H9 (cell line): Measurements from ENCODE around the gene SSTR5. TPM values are rescaled to one million over a fixed set of nuclear protein-coding genes. Genes with fewer than 3 reads are reported as not detected.

Experiments used
- DNase-seq: peaks from one replicate; pipeline ENCODE4 v3.0.0-alpha.2; 2017
- H2AFZ ChIP-seq: one replicate; pipeline ENCODE4 v1.6.1; 2013; ENCODE audit warnings: mild to moderate bottlenecking, low read length, control low read depth, moderate library complexity
- H2AK5ac ChIP-seq: 2 replicates; pipeline ENCODE4 v1.6.1; 2013; ENCODE audit warnings: low read length, control low read depth, mixed read lengths; ENCODE audit not compliant: insufficient read length
- H2BK120ac ChIP-seq: one replicate; pipeline ENCODE4 v1.6.1; 2013; ENCODE audit warnings: low read depth, mild to moderate bottlenecking, low read length, control low read depth, inconsistent platforms; ENCODE audit not compliant: poor library complexity, severe bottlenecking
- H2BK12ac ChIP-seq: 2 replicates; pipeline ENCODE4 v1.6.1; 2013; ENCODE audit warnings: low read length, control low read depth, mixed read lengths, low read depth; ENCODE audit not compliant: insufficient read length
- H2BK15ac ChIP-seq: 2 replicates; pipeline ENCODE4 v1.6.1; 2013; ENCODE audit warnings: low read depth, low read length, control low read depth
- H2BK20ac ChIP-seq: one replicate; pipeline ENCODE4 v1.6.1; 2013; ENCODE audit warnings: low read depth, mild to moderate bottlenecking, low read length, control low read depth, inconsistent platforms; ENCODE audit not compliant: poor library complexity, severe bottlenecking
- H2BK5ac ChIP-seq: 2 replicates; pipeline ENCODE4 v1.6.1; 2013; ENCODE audit warnings: low read length, control low read depth, mixed read lengths; ENCODE audit not compliant: insufficient read length
- H3K14ac ChIP-seq: 2 replicates; pipeline ENCODE4 v1.6.1; 2013; ENCODE audit warnings: low read length, control low read depth; ENCODE audit not compliant: insufficient read depth
- H3K18ac ChIP-seq: 2 replicates; pipeline ENCODE4 v1.6.1; 2013; ENCODE audit warnings: low read depth, mild to moderate bottlenecking, mixed read lengths, low read length, control low read depth; ENCODE audit not compliant: insufficient read length
- H3K23ac ChIP-seq: 2 replicates; pipeline ENCODE4 v1.6.1; 2013; ENCODE audit warnings: low read length, control low read depth, mixed read lengths, low read depth; ENCODE audit not compliant: insufficient read length
- H3K23me2 ChIP-seq: 2 replicates; pipeline ENCODE4 v1.6.1; 2013; ENCODE audit warnings: low read depth, mild to moderate bottlenecking, mixed read lengths, low read length, control low read depth; ENCODE audit not compliant: insufficient read length, poor library complexity, severe bottlenecking
- H3K27ac ChIP-seq: 2 replicates; pipeline ENCODE4 v1.5.1; 2013; ENCODE audit warnings: low read length, control low read depth, mixed read lengths, low read depth; ENCODE audit not compliant: insufficient read length
- H3K27me3 ChIP-seq: 2 replicates; pipeline ENCODE4 v1.6.1; 2013; ENCODE audit warnings: low read length, control low read depth, inconsistent platforms; ENCODE audit not compliant: insufficient read depth
- H3K4ac ChIP-seq: 2 replicates; pipeline ENCODE4 v1.6.1; 2013; ENCODE audit warnings: low read depth, mild to moderate bottlenecking, control low read depth, inconsistent platforms, low read length, moderate library complexity
- H3K4me1 ChIP-seq: 2 replicates; pipeline ENCODE4 v1.6.1; 2013; ENCODE audit warnings: low read length, control low read depth, inconsistent platforms; ENCODE audit not compliant: insufficient read depth
- H3K4me2 ChIP-seq: 2 replicates; pipeline ENCODE4 v1.6.1; 2013; ENCODE audit warnings: low read length, control low read depth, mixed read lengths; ENCODE audit not compliant: insufficient read length, insufficient read depth
- H3K56ac ChIP-seq: 2 replicates; pipeline ENCODE4 v1.6.1; 2013; ENCODE audit warnings: low read depth, mild to moderate bottlenecking, mixed read lengths, low read length, control low read depth; ENCODE audit not compliant: insufficient read length
- H3K79me1 ChIP-seq: 2 replicates; pipeline ENCODE4 v1.6.1; 2013; ENCODE audit warnings: low read depth, mild to moderate bottlenecking, moderate library complexity, low read length, control low read depth, inconsistent platforms; ENCODE audit not compliant: insufficient read depth, poor library complexity, severe bottlenecking
- H3K79me2 ChIP-seq: 2 replicates; pipeline ENCODE4 v1.6.1; 2013; ENCODE audit warnings: low read length, control low read depth, inconsistent platforms; ENCODE audit not compliant: insufficient read depth
- H3K9ac ChIP-seq: 2 replicates; pipeline ENCODE4 v1.6.1; 2013; ENCODE audit warnings: low read length, control low read depth, mixed read lengths; ENCODE audit not compliant: insufficient read length; ENCODE audit errors: extremely low read depth
- H3K9me3 ChIP-seq: one replicate; pipeline ENCODE4 v1.6.1; 2013; ENCODE audit warnings: low read depth, low read length, inconsistent platforms; ENCODE audit not compliant: control insufficient read depth
- H3T11ph ChIP-seq: one replicate; pipeline ENCODE4 v1.6.1; 2013; ENCODE audit warnings: mild to moderate bottlenecking, low read length, control low read depth, inconsistent platforms
- H4K20me1 ChIP-seq: one replicate; pipeline ENCODE4 v1.6.1; 2013; ENCODE audit not compliant: control insufficient read depth, insufficient read length, insufficient read depth
- H4K5ac ChIP-seq: 2 replicates; pipeline ENCODE4 v1.6.1; 2013; ENCODE audit warnings: low read depth, mild to moderate bottlenecking, mixed read lengths, low read length, control low read depth; ENCODE audit not compliant: insufficient read length
- H4K8ac ChIP-seq: replicated peaks from 2 replicates; pipeline ENCODE4 v1.6.1; 2013; ENCODE audit warnings: low read length, control low read depth, mixed read lengths, low read depth; ENCODE audit not compliant: insufficient read length
- H4K91ac ChIP-seq: 2 replicates; pipeline ENCODE4 v1.6.1; 2013; ENCODE audit warnings: low read depth, mild to moderate bottlenecking, moderate library complexity, mixed read lengths, low read length, control low read depth; ENCODE audit not compliant: insufficient read length
- H3K27ac Mint-ChIP-seq, 3 experiments: 2 replicates in 2 of 3; 3 replicates in 1 of 3; pipeline ENCODE4 v1.8.0; 2020 to 2021; ENCODE audit warnings: mixed read lengths in 3 of 3, mild to moderate bottlenecking in 1 of 3, moderate library complexity in 1 of 3
- H3K27me3 Mint-ChIP-seq: 2 replicates; pipeline ENCODE4 v1.8.0; 2021; ENCODE audit warnings: low read depth, mild to moderate bottlenecking, moderate library complexity, mixed read lengths
- H3K36me3 Mint-ChIP-seq, 3 experiments: 2 replicates in 2 of 3; 3 replicates in 1 of 3; pipeline ENCODE4 v1.8.0; 2020 to 2021; ENCODE audit warnings: low read depth in 3 of 3, mixed read lengths in 3 of 3; ENCODE audit not compliant: insufficient read depth in 1 of 3
- H3K4me1 Mint-ChIP-seq, 2 experiments: 2 replicates each; pipeline ENCODE4 v1.8.0; 2020; ENCODE audit warnings: mixed read lengths in 2 of 2
- H3K4me3 Mint-ChIP-seq, 2 experiments: 2 replicates in 1 of 2; 3 replicates in 1 of 2; pipeline ENCODE4 v1.8.0; 2020 to 2021; ENCODE audit warnings: mild to moderate bottlenecking in 2 of 2, mixed read lengths in 2 of 2, moderate library complexity in 1 of 2
- H3K9me3 Mint-ChIP-seq, 2 experiments: 2 replicates in 1 of 2; 3 replicates in 1 of 2; pipeline ENCODE4 v1.8.0; 2020; ENCODE audit warnings: mild to moderate bottlenecking in 2 of 2, mixed read lengths in 2 of 2, moderate library complexity in 1 of 2
- WGBS: extraction: QIAGEN DNeasy Blood & Tissue Kit; methylation state at CpG from one replicate; pipeline ENCODE4 v1.1.7; 2013; ENCODE audit warnings: missing lambda C conversion rate, low lambda C conversion rate, mixed read lengths; ENCODE audit not compliant: insufficient read length; ENCODE audit errors: extremely low coverage; 5-methylcytosine and 5-hydroxymethylcytosine counted together
- total RNA-seq: library from RNA; stranded (reverse); gene quantifications from 2 replicates; pipeline ENCODE4 v1.2.1, GENCODE V29; 2021
- TF ChIP-seq, protein P1 (sequence below): fragments of 200-600 bp; sonication (generic); conservative IDR thresholded peaks from 3 replicates; pipeline ENCODE4 v1.8.0; 2021; ENCODE audit warnings: antibody characterized with exemption, mild to moderate bottlenecking

Gene SSTR5
- total RNA-seq, 1 experiment from 2014 or later, result 0.22 TPM

DNA sequence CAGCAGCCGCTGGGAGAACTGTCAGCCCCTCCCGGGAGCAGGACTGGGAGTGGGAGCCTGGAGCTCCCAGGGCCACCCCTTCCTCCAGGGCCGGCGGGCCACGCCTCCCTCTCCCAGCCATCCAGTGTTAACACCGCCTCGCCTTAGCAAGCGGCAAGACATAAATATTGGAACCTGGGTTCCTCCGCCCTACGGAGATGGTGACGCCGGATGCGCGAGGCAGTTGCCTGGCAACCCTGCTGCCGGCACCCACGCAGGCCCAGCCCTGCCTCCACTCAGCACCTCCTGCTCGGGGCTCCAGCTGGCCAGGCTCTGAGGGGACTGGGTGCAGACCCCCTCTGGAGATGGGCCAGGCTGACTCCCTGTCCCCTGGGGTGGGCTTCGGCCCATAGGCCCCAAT lies 52.9 kb downstream of the SSTR5 start:
- H4K8ac ChIP-seq, result no peak overlapping the region
- no peak overlapping the region for H3K27ac Mint-ChIP-seq
- H3K23ac ChIP-seq, result no peak overlapping the region
- H3K9ac ChIP-seq, result no peak overlapping the region
- H2BK15ac ChIP-seq, result no peak overlapping the region
- no peak overlapping the region for H4K5ac ChIP-seq
- H3K4me3 Mint-ChIP-seq, result no peak overlapping the region
- H4K20me1 ChIP-seq, result no peaks in the 10 kb centered on the region
- H2BK20ac ChIP-seq, result no peak overlapping the region
- peaks cover 2% of the 10 kb centered on the region; the same call in 1 of the 2 replicates for H3K27me3 Mint-ChIP-seq
- H3K9me3 Mint-ChIP-seq, result no peaks in the 10 kb centered on the region
- H3K9me3 ChIP-seq, result no peaks in the 10 kb centered on the region
- H2AFZ ChIP-seq, result no peak overlapping the region
- no peak overlapping the region for H4K91ac ChIP-seq
- H3K18ac ChIP-seq, result no peak overlapping the region
- TF ChIP-seq, protein P1, sequence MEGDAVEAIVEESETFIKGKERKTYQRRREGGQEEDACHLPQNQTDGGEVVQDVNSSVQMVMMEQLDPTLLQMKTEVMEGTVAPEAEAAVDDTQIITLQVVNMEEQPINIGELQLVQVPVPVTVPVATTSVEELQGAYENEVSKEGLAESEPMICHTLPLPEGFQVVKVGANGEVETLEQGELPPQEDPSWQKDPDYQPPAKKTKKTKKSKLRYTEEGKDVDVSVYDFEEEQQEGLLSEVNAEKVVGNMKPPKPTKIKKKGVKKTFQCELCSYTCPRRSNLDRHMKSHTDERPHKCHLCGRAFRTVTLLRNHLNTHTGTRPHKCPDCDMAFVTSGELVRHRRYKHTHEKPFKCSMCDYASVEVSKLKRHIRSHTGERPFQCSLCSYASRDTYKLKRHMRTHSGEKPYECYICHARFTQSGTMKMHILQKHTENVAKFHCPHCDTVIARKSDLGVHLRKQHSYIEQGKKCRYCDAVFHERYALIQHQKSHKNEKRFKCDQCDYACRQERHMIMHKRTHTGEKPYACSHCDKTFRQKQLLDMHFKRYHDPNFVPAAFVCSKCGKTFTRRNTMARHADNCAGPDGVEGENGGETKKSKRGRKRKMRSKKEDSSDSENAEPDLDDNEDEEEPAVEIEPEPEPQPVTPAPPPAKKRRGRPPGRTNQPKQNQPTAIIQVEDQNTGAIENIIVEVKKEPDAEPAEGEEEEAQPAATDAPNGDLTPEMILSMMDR, result no peak
- no peak overlapping the region for H3K4ac ChIP-seq
- no peak overlapping the region for H2BK12ac ChIP-seq
- H3K23me2 ChIP-seq, result no peaks in the 10 kb centered on the region
- H3K4me1 Mint-ChIP-seq, result peaks cover 0 to 7% of the 10 kb centered on the region in 2 experiments; a peak in 1 of 4 replicates
- H3T11ph ChIP-seq, result no peak overlapping the region
- H3K27ac ChIP-seq, result no peak overlapping the region
- H2BK120ac ChIP-seq, result no peak overlapping the region
- no peak for DNase-seq
- H3K56ac ChIP-seq, result no peak overlapping the region
- H3K14ac ChIP-seq, result no peak overlapping the region
- no CpG with 5 or more reads among the region's 18 CpGs for WGBS
- no peak overlapping the region for H3K4me2 ChIP-seq
- H2AK5ac ChIP-seq, result no peak overlapping the region
- no peaks in the 10 kb centered on the region for H3K4me1 ChIP-seq
- no peak overlapping the region for H2BK5ac ChIP-seq
- no peaks in the 10 kb centered on the region for H3K36me3 Mint-ChIP-seq
- no peaks in the 10 kb centered on the region for H3K79me2 ChIP-seq
- no peaks in the 10 kb centered on the region for H3K79me1 ChIP-seq
- no peaks in the 10 kb centered on the region for H3K27me3 ChIP-seq
